Smooth muscle cell (in vitro differentiated cells): ENCODE data around the gene PTBP1. TPM values are rescaled to one million over a fixed set of nuclear protein-coding genes. Genes with fewer than 3 reads are reported as not detected.

Source experiments
- DNase-seq: peaks from one replicate; lab custom pipeline; 2025; ENCODE audit not compliant: unreplicated experiment; lab: John Stamatoyannopoulos, UW
- H2AFZ ChIP-seq: fragments of 200-600 bp; sonication (generic); 2 replicates; pipeline ENCODE4 v1.6.0; 2016; ENCODE audit warnings: antibody characterized with exemption, low read depth, mild to moderate bottlenecking
- H3F3A ChIP-seq: fragments of 200-600 bp; sonication (generic); 2 replicates; pipeline ENCODE4 v1.6.0; 2017; ENCODE audit warnings: antibody characterized with exemption, low read depth
- H3K27ac ChIP-seq: fragments of 200-600 bp; sonication (generic); 2 replicates; pipeline ENCODE4 v1.5.1; 2016; ENCODE audit warnings: low read depth, mild to moderate bottlenecking
- H3K27me3 ChIP-seq: fragments of 200-600 bp; sonication (generic); 2 replicates; pipeline ENCODE4 v1.6.1; 2016; ENCODE audit warnings: low read depth, mild to moderate bottlenecking
- H3K36me3 ChIP-seq: fragments of 200-600 bp; sonication (generic); 2 replicates; pipeline ENCODE4 v1.5.1; 2016; ENCODE audit warnings: low read depth
- H3K4me1 ChIP-seq: fragments of 200-600 bp; sonication (generic); 2 replicates; pipeline ENCODE4 v1.5.1; 2016; ENCODE audit warnings: low read depth
- H3K4me2 ChIP-seq: fragments of 200-600 bp; sonication (generic); 2 replicates; pipeline ENCODE4 v1.6.0; 2016; ENCODE audit warnings: mild to moderate bottlenecking
- H3K4me3 ChIP-seq: fragments of 200-600 bp; sonication (generic); 2 replicates; pipeline ENCODE4 v1.5.1; 2016; ENCODE audit warnings: mild to moderate bottlenecking
- H3K79me2 ChIP-seq: fragments of 200-600 bp; sonication (generic); 2 replicates; pipeline ENCODE4 v1.6.0; 2016; ENCODE audit warnings: low read depth, mild to moderate bottlenecking
- H3K9ac ChIP-seq: fragments of 200-600 bp; sonication (generic); 2 replicates; pipeline ENCODE4 v1.6.0; 2016; ENCODE audit warnings: low read depth
- H3K9me3 ChIP-seq: fragments of 200-600 bp; sonication (generic); replicated peaks from 2 replicates; pipeline ENCODE4 v1.5.1; 2016; ENCODE audit warnings: low read depth
- H4K20me1 ChIP-seq: fragments of 200-600 bp; sonication (generic); 2 replicates; pipeline ENCODE4 v1.6.0; 2016; ENCODE audit warnings: low read depth
- WGBS: methylation state at CpG from one replicate; pipeline ENCODE4 v1.1.7; 2016; ENCODE audit warnings: low lambda C conversion rate; 5-methylcytosine and 5-hydroxymethylcytosine counted together
- polyA plus RNA-seq: library from polyadenylated mRNA; unstranded; fragments of >200 nt; fragmentation: Nextera tagmentation; extraction: Ambion mirVana; gene quantifications from 2 replicates; pipeline ENCODE4 v1.2.1, GENCODE V29; 2016
- total RNA-seq: library from RNA; depleted of rRNA; stranded (reverse); fragments of >200 nt; gene quantifications from 2 replicates; pipeline ENCODE4 v1.2.3, GENCODE V29; 2014
- TF ChIP-seq, protein P1 (sequence below): fragments of 200-600 bp; sonication (generic); IDR thresholded peaks from 2 replicates; pipeline ENCODE4 v1.5.1; 2017; ENCODE audit warnings: borderline replicate concordance, mild to moderate bottlenecking, antibody characterized with exemption; ENCODE audit not compliant: insufficient read depth, poor library complexity, severe bottlenecking

PTBP1 gene
- total and polyA plus RNA-seq, 2 experiments from 2014 or later = 167 to 226 TPM

DNA sequence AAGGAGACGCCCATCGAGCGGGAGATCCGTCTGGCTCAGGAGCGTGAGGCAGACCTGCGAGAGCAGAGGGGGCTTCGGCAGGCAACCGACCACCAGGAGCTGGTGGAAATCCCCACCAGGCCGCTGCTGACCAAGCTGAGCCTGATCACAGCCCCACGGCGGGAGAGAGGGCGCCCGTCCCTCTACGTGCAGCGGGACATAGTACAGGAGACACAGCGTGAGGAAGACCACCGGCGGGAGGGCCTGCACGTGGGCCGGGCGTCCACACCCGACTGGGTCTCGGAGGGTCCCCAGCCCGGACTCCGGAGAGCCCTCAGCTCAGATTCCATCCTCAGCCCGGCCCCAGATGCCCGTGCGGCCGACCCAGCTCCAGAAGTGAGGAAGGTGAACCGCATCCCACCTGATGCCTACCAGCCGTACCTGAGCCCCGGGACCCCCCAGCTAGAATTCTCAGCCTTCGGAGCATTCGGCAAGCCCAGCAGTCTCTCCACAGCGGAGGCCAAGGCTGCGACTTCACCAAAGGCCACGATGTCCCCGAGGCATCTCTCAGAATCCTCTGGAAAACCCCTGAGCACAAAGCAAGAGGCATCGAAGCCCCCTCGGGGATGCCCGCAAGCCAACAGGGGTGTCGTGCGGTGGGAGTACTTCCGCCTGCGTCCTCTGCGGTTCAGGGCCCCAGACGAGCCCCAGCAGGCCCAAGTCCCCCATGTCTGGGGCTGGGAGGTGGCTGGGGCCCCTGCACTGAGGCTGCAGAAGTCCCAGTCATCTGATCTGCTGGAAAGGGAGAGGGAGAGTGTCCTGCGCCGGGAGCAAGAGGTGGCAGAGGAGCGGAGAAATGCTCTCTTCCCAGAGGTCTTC is 39.2 kb upstream of the PTBP1 start:
- Histone ChIP-seq H3K27me3 (no peaks in the 10 kb centered on the region), H2AFZ (no peak overlapping the region), H3K9ac (no peak overlapping the region), H3K4me1 (no peaks in the 10 kb centered on the region), H3K9me3 (no peaks in the 10 kb centered on the region), H4K20me1 (no peaks in the 10 kb centered on the region), H3K36me3 (no peaks in the 10 kb centered on the region), H3K4me2 (no peak overlapping the region), H3F3A (no peaks in the 10 kb centered on the region), H3K79me2 (no peaks in the 10 kb centered on the region), H3K4me3 (no peak overlapping the region), H3K27ac (no peak overlapping the region)
- no peak for DNase-seq
- 95% methylated on average over 46 of the region's 50 CpGs for WGBS
- TF ChIP-seq, protein P1, sequence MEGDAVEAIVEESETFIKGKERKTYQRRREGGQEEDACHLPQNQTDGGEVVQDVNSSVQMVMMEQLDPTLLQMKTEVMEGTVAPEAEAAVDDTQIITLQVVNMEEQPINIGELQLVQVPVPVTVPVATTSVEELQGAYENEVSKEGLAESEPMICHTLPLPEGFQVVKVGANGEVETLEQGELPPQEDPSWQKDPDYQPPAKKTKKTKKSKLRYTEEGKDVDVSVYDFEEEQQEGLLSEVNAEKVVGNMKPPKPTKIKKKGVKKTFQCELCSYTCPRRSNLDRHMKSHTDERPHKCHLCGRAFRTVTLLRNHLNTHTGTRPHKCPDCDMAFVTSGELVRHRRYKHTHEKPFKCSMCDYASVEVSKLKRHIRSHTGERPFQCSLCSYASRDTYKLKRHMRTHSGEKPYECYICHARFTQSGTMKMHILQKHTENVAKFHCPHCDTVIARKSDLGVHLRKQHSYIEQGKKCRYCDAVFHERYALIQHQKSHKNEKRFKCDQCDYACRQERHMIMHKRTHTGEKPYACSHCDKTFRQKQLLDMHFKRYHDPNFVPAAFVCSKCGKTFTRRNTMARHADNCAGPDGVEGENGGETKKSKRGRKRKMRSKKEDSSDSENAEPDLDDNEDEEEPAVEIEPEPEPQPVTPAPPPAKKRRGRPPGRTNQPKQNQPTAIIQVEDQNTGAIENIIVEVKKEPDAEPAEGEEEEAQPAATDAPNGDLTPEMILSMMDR = no peak

- Histone ChIP-seq H3K4me3 (no peak overlapping the region), H3K27ac (no peak overlapping the region), H2AFZ (no peak overlapping the region), H3K9ac (no peak overlapping the region), H3K9me3 (no peaks in the 10 kb centered on the region), H3K4me1 (no peaks in the 10 kb centered on the region), H3K4me2 (no peak overlapping the region), H3K27me3 (no peaks in the 10 kb centered on the region), H3K36me3 (no peaks in the 10 kb centered on the region), H4K20me1 (no peaks in the 10 kb centered on the region), H3F3A (no peaks in the 10 kb centered on the region), H3K79me2 (no peaks in the 10 kb centered on the region)
- TF ChIP-seq, protein P1 = no peak
- no peak for DNase-seq
- 96% methylated on average over 10 of the region's 10 CpGs for WGBS
These were observed 34.1 kb upstream of the PTBP1 start for GRCh38 chr19:763181-763580.

GRCh38 chr19:763869-764268 is 33.4 kb upstream of the PTBP1 start:
- Histone ChIP-seq H3K9ac (no peak overlapping the region), H3K79me2 (no peaks in the 10 kb centered on the region), H3K4me1 (no peaks in the 10 kb centered on the region), H3K36me3 (no peaks in the 10 kb centered on the region), H3K9me3 (no peaks in the 10 kb centered on the region), H3K4me2 (no peak overlapping the region), H2AFZ (no peak overlapping the region), H3F3A (peaks cover 1% of the 10 kb centered on the region), H4K20me1 (no peaks in the 10 kb centered on the region), H3K27me3 (no peaks in the 10 kb centered on the region), H3K4me3 (no peak overlapping the region), H3K27ac (no peak overlapping the region)
- WGBS = 97% methylated on average over 6 of the region's 6 CpGs
- no peak for DNase-seq
- TF ChIP-seq, protein P1 = no peak

- Histone ChIP-seq H3K4me1 (no peaks in the 10 kb centered on the region), H3K79me2 (no peaks in the 10 kb centered on the region), H3K9ac (no peak overlapping the region), H3F3A (peaks cover 4% of the 10 kb centered on the region), H3K36me3 (no peaks in the 10 kb centered on the region), H2AFZ (no peak overlapping the region), H3K4me2 (no peak overlapping the region), H3K27ac (no peak overlapping the region), H4K20me1 (no peaks in the 10 kb centered on the region), H3K4me3 (no peak overlapping the region), H3K27me3 (no peaks in the 10 kb centered on the region), H3K9me3 (no peaks in the 10 kb centered on the region)
- WGBS = 94% methylated on average over 12 of the region's 12 CpGs
- no peak for DNase-seq
- TF ChIP-seq, protein P1 = no peak
These were observed 33.0 kb upstream of the PTBP1 start for GRCh38 chr19:764301-764700.
